ENCODE data around the gene TNNI2.
A peak's percentile ranks its signal among the peaks of the same experiment; 100 is the strongest.

TNNI2 gene

DNA sequence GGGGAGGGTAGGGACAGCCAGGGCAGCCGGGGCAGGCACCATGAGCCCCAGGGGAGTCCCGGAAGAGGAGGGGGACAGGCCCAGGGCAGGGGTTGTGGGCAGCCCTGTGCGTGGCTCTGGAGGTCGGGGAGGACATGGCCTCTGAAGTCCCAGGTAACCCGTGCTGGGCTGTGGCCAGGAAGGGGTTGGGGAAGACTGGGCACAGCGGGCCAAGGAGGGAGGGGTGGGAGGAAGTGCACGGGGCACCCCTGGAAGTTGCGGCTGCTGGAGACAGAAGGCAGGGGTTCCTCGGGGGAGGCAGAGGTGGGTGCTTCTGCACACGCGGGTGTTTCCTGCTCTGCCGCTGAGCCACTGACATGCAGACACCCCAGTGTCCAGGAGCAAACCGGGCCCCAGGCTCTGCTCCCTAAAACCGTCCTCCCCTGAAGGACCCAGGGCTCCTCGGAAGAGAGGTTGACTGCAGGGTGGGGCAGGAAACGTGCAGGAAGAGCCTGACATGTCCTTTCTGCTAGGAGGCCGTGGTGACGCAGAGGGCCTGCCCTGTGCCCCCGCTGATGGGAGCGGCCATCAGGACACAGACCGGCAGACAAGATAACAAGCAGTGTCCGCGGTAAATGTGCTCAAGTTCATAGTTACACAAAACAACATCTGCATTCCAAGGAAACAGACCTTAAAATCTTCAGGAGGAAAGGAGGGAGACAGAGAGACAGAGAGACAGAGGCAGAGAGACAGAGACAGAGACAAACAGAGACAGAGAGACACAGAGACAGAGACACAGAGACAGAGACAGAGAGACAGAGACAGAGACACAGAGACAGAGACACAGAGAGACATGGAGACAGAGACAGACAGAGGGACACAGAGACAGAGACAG, 5.7 kb downstream of the TNNI2 start:
- TF ChIP-seq, protein P1, sequence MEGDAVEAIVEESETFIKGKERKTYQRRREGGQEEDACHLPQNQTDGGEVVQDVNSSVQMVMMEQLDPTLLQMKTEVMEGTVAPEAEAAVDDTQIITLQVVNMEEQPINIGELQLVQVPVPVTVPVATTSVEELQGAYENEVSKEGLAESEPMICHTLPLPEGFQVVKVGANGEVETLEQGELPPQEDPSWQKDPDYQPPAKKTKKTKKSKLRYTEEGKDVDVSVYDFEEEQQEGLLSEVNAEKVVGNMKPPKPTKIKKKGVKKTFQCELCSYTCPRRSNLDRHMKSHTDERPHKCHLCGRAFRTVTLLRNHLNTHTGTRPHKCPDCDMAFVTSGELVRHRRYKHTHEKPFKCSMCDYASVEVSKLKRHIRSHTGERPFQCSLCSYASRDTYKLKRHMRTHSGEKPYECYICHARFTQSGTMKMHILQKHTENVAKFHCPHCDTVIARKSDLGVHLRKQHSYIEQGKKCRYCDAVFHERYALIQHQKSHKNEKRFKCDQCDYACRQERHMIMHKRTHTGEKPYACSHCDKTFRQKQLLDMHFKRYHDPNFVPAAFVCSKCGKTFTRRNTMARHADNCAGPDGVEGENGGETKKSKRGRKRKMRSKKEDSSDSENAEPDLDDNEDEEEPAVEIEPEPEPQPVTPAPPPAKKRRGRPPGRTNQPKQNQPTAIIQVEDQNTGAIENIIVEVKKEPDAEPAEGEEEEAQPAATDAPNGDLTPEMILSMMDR (IDR thresholded peaks at IDR 0.05; ENCODE audit: low read length, missing control alignments): no peak
- peak; percentile 44 for DNase-seq (ENCODE audit: low read depth)
- H3K4me3 ChIP-seq (replicated peaks; ENCODE audit: low read depth, low read length): no peak overlapping the region

DNA sequence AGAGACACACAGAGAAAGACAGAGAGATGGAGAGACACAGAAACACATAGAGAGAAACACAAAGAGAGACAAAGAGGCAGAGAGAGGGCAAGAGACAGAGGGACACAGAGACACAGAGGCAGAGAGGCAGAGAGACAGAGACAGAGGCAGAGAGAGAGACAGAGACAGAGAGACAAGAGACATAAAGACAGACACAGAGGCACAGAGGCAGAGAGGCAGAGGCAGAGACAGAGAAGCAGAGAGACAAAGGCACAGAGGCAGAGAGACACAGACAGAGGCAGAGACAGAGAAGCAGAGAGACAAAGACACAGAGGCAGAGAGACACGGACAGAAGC, 6.3 kb downstream of the TNNI2 start:
- no peak for DNase-seq (ENCODE audit: low read depth)
- TF ChIP-seq, protein P1 (IDR thresholded peaks at IDR 0.05; ENCODE audit: low read length, missing control alignments): no peak
- no peak overlapping the region for H3K4me3 ChIP-seq (replicated peaks; ENCODE audit: low read depth, low read length)

DNA sequence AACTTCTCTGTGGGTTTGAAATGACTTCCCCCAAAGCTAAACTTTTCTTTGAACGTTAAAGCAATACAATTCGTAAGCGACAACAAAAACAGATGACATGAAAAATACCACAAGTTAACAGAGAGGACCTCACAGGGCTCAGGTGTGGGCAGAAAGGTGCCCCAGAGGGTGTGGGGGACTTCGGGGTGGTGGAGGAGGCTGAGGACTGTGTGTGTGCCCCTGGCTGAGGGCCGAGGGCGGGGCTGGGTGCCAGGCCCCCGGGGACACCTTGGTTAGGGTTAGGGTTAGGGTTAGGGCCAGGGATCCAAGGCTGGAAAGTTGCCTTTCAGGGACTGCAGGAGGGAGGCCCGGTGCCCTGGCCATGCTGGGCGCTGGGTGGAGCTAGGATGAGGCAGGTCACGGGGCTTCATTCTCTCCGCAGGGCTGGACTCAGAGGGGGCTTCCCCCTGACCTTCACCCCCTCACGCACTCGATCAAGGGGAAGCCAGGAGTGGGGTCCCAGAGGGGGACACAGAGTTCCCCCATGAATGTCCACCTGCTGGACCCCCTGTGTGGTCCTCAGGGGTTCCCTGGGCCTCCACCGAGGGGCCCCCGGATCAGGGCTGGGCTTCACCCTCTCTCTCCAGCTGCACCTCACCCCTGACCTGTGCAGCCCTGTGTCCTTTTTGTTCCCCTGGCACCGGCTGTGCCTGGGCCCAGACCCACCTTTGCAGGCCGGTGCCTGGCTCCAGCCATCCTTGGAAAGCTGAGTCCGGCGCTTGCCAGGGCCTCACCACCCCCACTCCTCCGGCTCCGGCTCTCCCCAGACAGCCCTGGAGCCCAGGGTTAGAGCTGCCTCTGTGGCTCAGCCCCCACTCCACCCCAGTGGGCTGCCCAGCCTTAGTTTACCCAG, 7.0 kb downstream of the TNNI2 start:
- TF ChIP-seq, protein P1 (IDR thresholded peaks at IDR 0.05; ENCODE audit: low read length, missing control alignments): no peak
- DNase-seq (ENCODE audit: low read depth): no peak

DNA sequence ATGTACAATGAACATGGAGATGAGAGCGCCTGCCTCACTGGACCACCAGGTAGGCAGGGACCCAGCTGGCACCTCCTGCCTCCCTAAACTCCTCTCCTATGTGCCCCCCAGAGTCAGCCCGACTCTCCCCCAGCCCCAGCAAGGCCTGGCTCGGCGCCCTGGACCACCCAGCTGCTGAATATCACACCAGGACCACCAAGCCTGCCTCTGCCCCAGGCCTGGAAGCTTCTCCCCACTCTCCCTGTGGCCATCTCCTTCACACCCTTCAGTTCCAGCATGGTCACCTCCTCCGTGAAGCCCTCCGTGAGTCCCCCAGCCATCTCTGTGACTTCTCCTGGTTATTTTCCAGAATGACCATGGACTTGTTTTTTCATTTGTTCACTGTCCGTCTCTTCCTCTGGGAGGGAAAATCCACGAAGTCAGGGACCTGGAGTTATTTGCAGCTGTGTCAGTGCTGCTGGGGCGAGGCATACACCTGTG, 7.7 kb downstream of the TNNI2 start:
- no peak for DNase-seq (ENCODE audit: low read depth)
- H3K4me3 ChIP-seq (replicated peaks; ENCODE audit: low read depth, low read length): no peak overlapping the region
- TF ChIP-seq, protein P1 (IDR thresholded peaks at IDR 0.05; ENCODE audit: low read length, missing control alignments): no peak

More for the DNA sequence above, 7.0 kb downstream of the TNNI2 start:
- no peak overlapping the region for H3K4me3 ChIP-seq (replicated peaks; ENCODE audit: low read depth, low read length)

DNA sequence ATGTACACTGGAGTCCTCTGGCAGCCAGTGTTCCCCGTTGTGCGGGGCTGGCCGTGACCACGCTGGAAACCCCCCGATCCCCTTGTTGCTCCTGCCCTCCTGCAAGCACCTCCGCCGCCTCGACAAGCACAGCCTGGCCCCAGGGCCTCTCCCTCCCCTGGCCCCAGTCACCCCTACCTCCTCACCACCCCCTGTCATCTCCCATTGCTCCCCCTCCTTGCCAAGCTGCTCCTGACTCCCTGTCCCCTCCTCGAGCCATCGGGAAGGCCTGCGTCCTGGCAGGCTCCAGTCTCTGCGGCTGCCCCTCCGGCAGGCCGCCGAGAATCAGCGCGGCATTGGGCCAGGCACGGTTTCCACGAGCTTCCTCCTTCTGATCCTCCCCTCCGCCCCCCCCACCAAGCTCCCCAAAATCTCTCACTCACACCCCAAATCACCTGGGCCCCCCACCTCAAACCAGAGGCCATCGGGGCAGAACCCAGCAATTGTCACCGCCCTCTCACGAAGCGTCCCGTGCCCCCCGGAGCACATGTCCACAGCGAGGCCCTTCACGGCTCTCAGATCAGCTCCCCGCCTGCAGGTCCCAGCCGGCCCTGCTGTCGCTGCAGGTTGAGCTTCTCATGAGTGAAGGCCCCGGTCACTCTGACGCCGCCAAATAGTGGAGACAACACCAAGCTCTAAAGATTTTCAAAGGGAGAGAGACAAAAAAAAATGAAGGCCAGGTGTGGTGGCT, 8.4 kb downstream of the TNNI2 start:
- TF ChIP-seq, protein P1 (IDR thresholded peaks at IDR 0.05; ENCODE audit: low read length, missing control alignments): no peak
- no peak overlapping the region for H3K4me3 ChIP-seq (replicated peaks; ENCODE audit: low read depth, low read length)
- DNase-seq (ENCODE audit: low read depth): no peak

DNA sequence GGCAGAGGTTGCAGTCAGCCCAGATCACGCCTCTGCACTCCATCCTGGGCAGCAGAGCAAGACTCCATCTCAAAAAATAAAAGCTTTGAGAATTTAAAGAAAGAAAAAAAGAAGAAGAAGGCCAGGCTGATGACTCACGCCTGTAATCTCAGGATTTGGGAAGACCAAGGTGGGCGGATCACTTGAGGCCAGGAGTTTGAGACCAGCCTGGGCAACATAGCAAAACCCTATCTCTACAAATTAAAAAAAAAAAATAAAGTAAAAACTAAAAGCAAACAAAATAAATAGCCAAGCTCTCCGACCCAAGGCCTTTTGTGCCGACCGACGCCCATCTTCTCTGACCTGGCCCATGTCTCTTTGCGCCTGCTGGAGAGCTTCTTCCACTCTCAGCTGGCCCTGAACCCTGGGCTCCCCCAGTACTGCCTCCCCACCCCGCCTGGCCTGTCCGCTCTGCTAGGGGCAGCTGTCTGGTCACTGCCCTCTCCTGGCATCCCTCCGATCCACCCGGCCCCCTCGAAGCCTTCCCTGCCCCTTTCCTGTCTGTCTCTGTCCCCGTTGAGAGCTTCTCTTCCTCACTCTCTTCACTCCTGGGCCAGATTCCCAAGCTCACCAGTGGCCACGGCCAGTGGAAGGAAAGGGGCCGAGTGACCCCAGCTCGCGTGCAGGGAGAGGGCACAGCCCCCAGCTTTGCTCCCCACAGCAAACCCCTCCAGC, 9.3 kb downstream of the TNNI2 start:
- H3K4me3 ChIP-seq (replicated peaks; ENCODE audit: low read depth, low read length): no peak overlapping the region
- DNase-seq (ENCODE audit: low read depth): peak; percentile 14
- TF ChIP-seq, protein P1 (IDR thresholded peaks at IDR 0.05; ENCODE audit: low read length, missing control alignments): no peak

Measured in fibroblast of pulmonary artery (primary cell).